Sigmoid colon (tissue), 4 donors: ENCODE results near the gene SMARCA2.

ENCODE experiments used
- CTCF ChIP-seq, 4 experiments: fragments of 450-650 bp in 3 of 4; fragments of 200-600 bp in 1 of 4; IDR thresholded peaks; one replicate each; pipeline ENCODE4 v1.5.1; 2016 to 2019; ENCODE audit warnings: antibody characterized with exemption in 4 of 4, mild to moderate bottlenecking in 3 of 4, moderate library complexity in 2 of 4
- POLR2A ChIP-seq, 2 donors: fragments of 450-650 bp; IDR thresholded peaks; one replicate each; pipeline ENCODE4 v1.6.1; 2016; ENCODE audit warnings: antibody characterized with exemption in 2 of 2, mild to moderate bottlenecking in 2 of 2, moderate library complexity in 2 of 2
- POLR2AphosphoS5 ChIP-seq, 4 donors: sonication (generic); formaldehyde crosslinking; IDR thresholded peaks; one replicate each; pipeline ENCODE4 v1.6.1; 2017; ENCODE audit warnings: antibody characterized with exemption in 4 of 4

GRCh38 chr9:2191609-2191972 lies 176.4 kb downstream of the SMARCA2 start:
- TF ChIP-seq POLR2AphosphoS5 (IDR thresholded peaks at IDR 0.05) (no peak), CTCF (IDR thresholded peaks at IDR 0.05) (no peak), POLR2A (IDR thresholded peaks at IDR 0.05) (no peak)
